ENCODE measurements around the gene CGRRF1.

DNA sequence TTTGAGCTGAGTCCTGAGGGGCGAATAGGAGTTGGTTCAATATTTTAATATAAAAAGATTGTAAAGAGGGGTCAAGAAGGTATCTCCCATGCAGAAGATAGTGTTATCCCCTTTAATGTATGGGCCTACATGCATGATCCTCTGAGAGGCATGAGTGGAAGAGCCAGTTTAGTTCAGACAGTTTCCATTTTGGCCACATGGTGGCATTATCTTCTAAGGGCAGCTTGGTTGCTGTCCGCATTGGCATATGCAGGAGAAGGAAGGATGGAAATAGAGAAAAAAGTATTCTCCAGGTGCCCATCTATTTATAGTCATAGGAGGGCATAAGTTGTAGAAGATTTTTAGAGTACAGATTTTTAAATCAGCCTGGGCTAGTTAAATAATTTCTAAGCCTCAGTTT is 62.6 kb downstream of the CGRRF1 start:
- TF ChIP-seq POLR2AphosphoS5 (IDR thresholded peaks at IDR 0.05; ENCODE audit: low read depth, low read length) (no peak), POLR2A (IDR thresholded peaks at IDR 0.05; ENCODE audit: low read depth, low read length) (no peak)

Data from GM12892 (cell line).